Measurements from ENCODE around the gene RBM12.

RBM12 gene

DNA sequence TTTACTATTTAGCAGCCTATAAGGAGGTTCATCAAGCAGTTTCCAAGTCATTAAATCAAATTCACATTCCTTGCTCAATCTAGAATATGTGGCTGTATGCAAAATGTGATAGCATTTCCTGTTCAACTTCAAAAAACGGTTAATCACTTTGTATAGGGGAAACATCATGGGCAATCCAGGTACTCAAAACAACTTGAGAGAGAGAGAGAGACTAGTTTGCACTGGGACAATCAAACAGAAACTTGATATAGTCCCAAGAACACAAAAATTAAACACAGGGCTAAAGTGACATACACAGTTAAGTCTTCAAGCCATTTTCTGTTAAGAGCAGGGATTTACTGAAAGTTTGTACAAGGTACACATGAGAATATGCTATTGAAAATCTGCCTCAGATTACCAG lies 7.4 kb downstream of the RBM12 start:
- DNase-seq (ENCODE audit: extremely low read depth, low read depth): no peak
- TF ChIP-seq, protein P1, sequence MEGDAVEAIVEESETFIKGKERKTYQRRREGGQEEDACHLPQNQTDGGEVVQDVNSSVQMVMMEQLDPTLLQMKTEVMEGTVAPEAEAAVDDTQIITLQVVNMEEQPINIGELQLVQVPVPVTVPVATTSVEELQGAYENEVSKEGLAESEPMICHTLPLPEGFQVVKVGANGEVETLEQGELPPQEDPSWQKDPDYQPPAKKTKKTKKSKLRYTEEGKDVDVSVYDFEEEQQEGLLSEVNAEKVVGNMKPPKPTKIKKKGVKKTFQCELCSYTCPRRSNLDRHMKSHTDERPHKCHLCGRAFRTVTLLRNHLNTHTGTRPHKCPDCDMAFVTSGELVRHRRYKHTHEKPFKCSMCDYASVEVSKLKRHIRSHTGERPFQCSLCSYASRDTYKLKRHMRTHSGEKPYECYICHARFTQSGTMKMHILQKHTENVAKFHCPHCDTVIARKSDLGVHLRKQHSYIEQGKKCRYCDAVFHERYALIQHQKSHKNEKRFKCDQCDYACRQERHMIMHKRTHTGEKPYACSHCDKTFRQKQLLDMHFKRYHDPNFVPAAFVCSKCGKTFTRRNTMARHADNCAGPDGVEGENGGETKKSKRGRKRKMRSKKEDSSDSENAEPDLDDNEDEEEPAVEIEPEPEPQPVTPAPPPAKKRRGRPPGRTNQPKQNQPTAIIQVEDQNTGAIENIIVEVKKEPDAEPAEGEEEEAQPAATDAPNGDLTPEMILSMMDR (IDR thresholded peaks at IDR 0.05; ENCODE audit: low read depth, low read length): no peak

DNA sequence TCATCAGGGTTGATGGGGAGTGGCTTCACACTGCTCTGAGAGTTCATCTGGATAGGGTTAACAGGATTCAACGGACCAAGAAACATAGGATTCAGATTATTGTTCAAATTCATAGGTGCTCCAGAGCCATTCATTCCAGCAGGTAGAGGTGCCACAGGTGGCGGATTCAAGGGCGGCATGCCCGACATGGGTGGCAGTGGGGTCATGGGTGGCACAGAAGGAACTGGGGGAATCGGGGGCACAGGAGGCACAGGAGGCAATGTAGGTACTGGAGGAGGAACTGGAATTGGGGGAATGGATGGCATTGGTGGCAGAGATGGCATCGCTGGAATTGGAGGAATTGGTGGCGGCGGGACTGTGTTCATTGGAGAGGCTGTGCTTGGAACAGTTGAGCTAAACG lies 10.3 kb downstream of the RBM12 start:
- TF ChIP-seq, protein P1 (IDR thresholded peaks at IDR 0.05; ENCODE audit: low read depth, low read length): no peak
- DNase-seq (ENCODE audit: extremely low read depth, low read depth): no peak

DNA sequence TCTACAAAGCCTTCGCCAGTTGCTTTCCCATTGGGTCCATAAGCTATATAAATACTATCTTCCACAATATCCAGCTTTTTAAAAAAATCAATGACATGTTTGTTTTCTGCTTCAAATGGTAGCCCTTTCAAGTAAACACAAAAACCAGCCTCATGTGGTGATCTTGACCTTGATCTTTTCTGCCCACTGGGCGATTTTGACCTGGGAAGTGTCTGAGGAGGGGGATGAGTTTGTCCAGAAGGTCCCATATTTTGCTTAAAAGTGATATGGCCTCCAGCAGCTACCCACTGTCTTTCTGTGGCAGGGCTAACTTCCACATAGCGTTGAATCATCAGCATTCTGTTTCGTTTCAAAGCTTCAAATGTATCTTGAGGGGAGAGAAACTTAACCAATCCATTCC lies 10.8 kb downstream of the RBM12 start:
- TF ChIP-seq, protein P1 (IDR thresholded peaks at IDR 0.05; ENCODE audit: low read depth, low read length): no peak
- DNase-seq (ENCODE audit: extremely low read depth, low read depth): no peak

DNA sequence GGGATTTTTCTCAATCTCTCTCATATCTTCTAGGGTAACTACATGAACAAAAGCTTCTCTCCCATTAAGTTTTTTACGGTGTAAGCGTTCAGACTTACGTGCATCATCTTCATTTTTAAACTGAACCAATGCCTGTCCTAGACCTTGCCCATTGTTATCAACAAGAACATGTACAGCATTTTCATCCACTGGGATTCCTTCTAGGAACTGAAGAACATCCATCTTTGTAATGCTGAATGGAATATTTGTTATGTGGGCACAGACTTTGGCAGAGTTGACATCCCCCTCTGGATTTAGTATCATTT lies 11.3 kb downstream of the RBM12 start:
- DNase-seq (ENCODE audit: extremely low read depth, low read depth): no peak
- TF ChIP-seq, protein P1 (IDR thresholded peaks at IDR 0.05; ENCODE audit: low read depth, low read length): no peak

DNA sequence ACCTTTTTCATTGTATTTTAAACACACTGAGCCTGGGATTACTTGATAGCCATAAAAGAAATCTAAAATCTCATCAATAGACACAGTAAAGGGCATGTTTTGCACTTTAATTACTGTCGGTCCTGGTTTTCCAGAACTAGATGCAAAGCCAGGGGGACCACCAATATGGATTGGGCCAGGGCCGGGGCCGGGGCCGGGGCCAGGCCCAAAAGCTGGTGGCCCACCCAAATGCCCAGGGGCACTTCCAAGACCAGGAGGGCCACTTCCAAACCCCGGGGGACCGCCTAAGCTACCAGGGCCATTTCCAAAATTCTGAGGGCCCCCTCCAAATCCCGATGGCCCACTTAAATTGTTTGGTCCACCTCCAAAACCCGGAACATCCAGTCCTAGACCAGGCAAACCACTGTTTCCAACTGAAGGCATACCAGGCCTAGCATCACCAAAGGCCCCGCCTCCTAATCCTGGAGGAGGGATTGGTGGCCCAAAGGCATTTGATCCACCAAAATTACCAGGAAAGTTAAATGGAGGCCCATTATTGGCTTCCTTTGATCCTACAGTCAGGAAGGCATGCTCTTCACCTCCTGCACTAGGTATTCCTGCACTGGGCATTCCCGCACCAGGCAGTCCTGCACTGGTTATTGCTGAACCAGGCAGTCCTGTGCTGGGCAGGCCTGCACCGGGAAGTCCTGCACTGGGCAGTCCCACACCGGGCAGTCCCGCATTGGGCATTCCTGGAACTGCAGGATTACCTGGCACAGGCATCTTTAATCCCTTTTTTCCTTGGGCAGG lies 11.9 kb downstream of the RBM12 start:
- no peak for DNase-seq (ENCODE audit: extremely low read depth, low read depth)

DNA sequence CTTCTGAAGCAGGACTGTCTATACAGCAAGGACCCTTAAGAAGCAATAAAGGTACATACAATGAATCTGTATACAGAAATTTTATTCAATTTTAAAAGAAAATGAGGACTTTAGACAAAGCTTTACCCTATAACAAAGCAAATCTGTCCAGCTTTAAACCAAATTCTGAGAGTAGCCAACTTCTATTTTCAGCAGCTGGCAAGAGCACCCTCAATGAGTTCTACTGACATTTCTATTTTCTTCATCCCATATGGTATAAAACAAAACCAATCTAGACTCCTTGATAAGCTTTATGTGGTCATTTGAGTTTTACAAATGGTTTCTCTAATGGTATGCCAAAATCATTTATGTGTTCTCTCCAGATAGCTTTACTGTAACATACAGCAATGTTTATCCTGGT lies 12.7 kb downstream of the RBM12 start:
- DNase-seq (ENCODE audit: extremely low read depth, low read depth): no peak
- TF ChIP-seq, protein P1 (IDR thresholded peaks at IDR 0.05; ENCODE audit: low read depth, low read length): no peak

More for the DNA sequence above, 11.9 kb downstream of the RBM12 start:
- TF ChIP-seq, protein P1 (IDR thresholded peaks at IDR 0.05; ENCODE audit: low read depth, low read length): no peak

DNA sequence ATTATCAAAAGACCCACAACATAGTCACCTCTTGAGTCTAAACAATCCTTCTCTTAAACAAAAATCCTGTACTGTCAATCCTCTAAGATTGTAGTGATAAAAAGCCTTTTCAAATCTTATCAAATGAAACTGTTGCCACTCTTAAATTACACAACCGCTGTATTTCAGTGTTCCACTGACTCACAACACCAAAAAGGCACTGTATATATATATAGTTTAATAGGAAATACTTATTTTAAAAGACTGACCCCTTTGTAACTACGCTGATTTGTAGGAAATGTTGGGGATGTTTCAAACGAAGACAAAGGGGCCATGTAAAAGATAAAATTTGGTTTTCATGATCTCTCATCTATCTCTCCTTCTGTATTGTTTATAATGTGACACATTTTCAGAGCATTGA lies 14.1 kb downstream of the RBM12 start:
- no peak for DNase-seq (ENCODE audit: extremely low read depth, low read depth)
- TF ChIP-seq, protein P1 (IDR thresholded peaks at IDR 0.05; ENCODE audit: low read depth, low read length): no peak

Data from AG09319 (cell line).